ENCODE data around the gene UGCG. TPM values are rescaled to one million over a fixed set of nuclear protein-coding genes. Genes with fewer than 3 reads are reported as not detected.
"Not testable (repeated sequence)": the region's sequence is repeated elsewhere in the genome, so short reads cannot be mapped to it uniquely, and the experiment has no call there.

Gene UGCG
- total and polyA plus RNA-seq, 2 donors (not counting 1 experiment from before 2014, with no cell fraction given): 143 to 260 TPM

- TF ChIP-seq EZH2 (IDR thresholded peaks at IDR 0.05; ENCODE audit: low read length, missing control alignments) (no peak), CTCF (conservative IDR thresholded peaks at IDR 0.05 in 1 of 2, IDR thresholded peaks at IDR 0.05 in 1 of 2; ENCODE audit: low read depth in 1 of 2, low read length in 2 of 2) (no peak)
- Histone ChIP-seq H3K27ac (ENCODE audit: insufficient read depth, low read length) (no peak overlapping the region), H3K4me2 (ENCODE audit: extremely low read depth, insufficient read depth, low read length) (no peak overlapping the region), H2AFZ (ENCODE audit: low read length) (no peak overlapping the region), H3K27me3 (ENCODE audit: control insufficient read depth, insufficient read depth, low read length) (no peaks in the 10 kb centered on the region), H3K36me3 (ENCODE audit: control insufficient read depth, insufficient read depth, low read length) (no peaks in the 10 kb centered on the region), H3K4me1 (ENCODE audit: control insufficient read depth, extremely low read depth, insufficient read depth, low read length) (no peaks in the 10 kb centered on the region), H4K20me1 (ENCODE audit: control insufficient read depth, extremely low read depth, insufficient read depth, low read length) (no peaks in the 10 kb centered on the region), H3K9me3 (ENCODE audit: control insufficient read depth, insufficient read depth, low read depth, low read length) (no peaks in the 10 kb centered on the region), H3K9ac (ENCODE audit: insufficient read depth, low read length) (no peak overlapping the region), H3K4me3 (replicated peaks in 1 of 4; ENCODE audit: control extremely low read depth in 1 of 4, insufficient read depth in 1 of 4, low read depth in 3 of 4, low read length in 4 of 4) (no peak overlapping the region), H3K79me2 (ENCODE audit: control insufficient read depth, insufficient read depth, low read length) (no peaks in the 10 kb centered on the region)
- no peak for DNase-seq (ENCODE audit: low read depth in 2 of 2)
Observed at GRCh38 chr9:111872886-111873285, 23.7 kb upstream of the UGCG start.

- H3K9ac ChIP-seq (ENCODE audit: insufficient read depth, low read length): no peak overlapping the region
- H3K4me2 ChIP-seq (ENCODE audit: extremely low read depth, insufficient read depth, low read length): no peak overlapping the region
- H4K20me1 ChIP-seq (ENCODE audit: control insufficient read depth, extremely low read depth, insufficient read depth, low read length): no peaks in the 10 kb centered on the region
- DNase-seq (ENCODE audit: low read depth in 2 of 2): no peak
- no peak overlapping the region for H3K27ac ChIP-seq (ENCODE audit: insufficient read depth, low read length)
- no peak overlapping the region for H2AFZ ChIP-seq (ENCODE audit: low read length)
- H3K9me3 ChIP-seq (ENCODE audit: control insufficient read depth, insufficient read depth, low read depth, low read length): no peaks in the 10 kb centered on the region
- no peak for TF ChIP-seq EZH2 (IDR thresholded peaks at IDR 0.05; ENCODE audit: low read length, missing control alignments)
- no peak for TF ChIP-seq CTCF (conservative IDR thresholded peaks at IDR 0.05 in 1 of 2, IDR thresholded peaks at IDR 0.05 in 1 of 2; ENCODE audit: low read depth in 1 of 2, low read length in 2 of 2)
- H3K79me2 ChIP-seq (ENCODE audit: control insufficient read depth, insufficient read depth, low read length): no peaks in the 10 kb centered on the region
- no peaks in the 10 kb centered on the region for H3K27me3 ChIP-seq (ENCODE audit: control insufficient read depth, insufficient read depth, low read length)
- H3K36me3 ChIP-seq (ENCODE audit: control insufficient read depth, insufficient read depth, low read length): no peaks in the 10 kb centered on the region
- no peak overlapping the region for H3K4me3 ChIP-seq (replicated peaks in 1 of 4; ENCODE audit: control extremely low read depth in 1 of 4, insufficient read depth in 1 of 4, low read depth in 3 of 4, low read length in 4 of 4)
- H3K4me1 ChIP-seq (ENCODE audit: control insufficient read depth, extremely low read depth, insufficient read depth, low read length): no peaks in the 10 kb centered on the region
Observed at GRCh38 chr9:111873901-111874300, 22.7 kb upstream of the UGCG start.

GRCh38 chr9:111874500-111874899 is 22.1 kb upstream of the UGCG start:
- Histone ChIP-seq H3K79me2 (ENCODE audit: control insufficient read depth, insufficient read depth, low read length) (no peaks in the 10 kb centered on the region), H2AFZ (ENCODE audit: low read length) (no peak overlapping the region), H3K4me2 (ENCODE audit: extremely low read depth, insufficient read depth, low read length) (no peak overlapping the region), H3K9ac (ENCODE audit: insufficient read depth, low read length) (no peak overlapping the region), H3K27ac (ENCODE audit: insufficient read depth, low read length) (no peak overlapping the region), H4K20me1 (ENCODE audit: control insufficient read depth, extremely low read depth, insufficient read depth, low read length) (no peaks in the 10 kb centered on the region), H3K9me3 (ENCODE audit: control insufficient read depth, insufficient read depth, low read depth, low read length) (no peaks in the 10 kb centered on the region), H3K36me3 (ENCODE audit: control insufficient read depth, insufficient read depth, low read length) (no peaks in the 10 kb centered on the region), H3K4me3 (replicated peaks in 1 of 4; ENCODE audit: control extremely low read depth in 1 of 4, insufficient read depth in 1 of 4, low read depth in 3 of 4, low read length in 4 of 4) (no peak overlapping the region), H3K27me3 (ENCODE audit: control insufficient read depth, insufficient read depth, low read length) (no peaks in the 10 kb centered on the region), H3K4me1 (ENCODE audit: control insufficient read depth, extremely low read depth, insufficient read depth, low read length) (no peaks in the 10 kb centered on the region)
- DNase-seq (ENCODE audit: low read depth in 2 of 2): no peak
- TF ChIP-seq EZH2 (IDR thresholded peaks at IDR 0.05; ENCODE audit: low read length, missing control alignments) (no peak), CTCF (conservative IDR thresholded peaks at IDR 0.05 in 1 of 2, IDR thresholded peaks at IDR 0.05 in 1 of 2; ENCODE audit: low read depth in 1 of 2, low read length in 2 of 2) (no peak)

GRCh38 chr9:111875291-111875690 is 21.3 kb upstream of the UGCG start:
- not testable (repeated sequence) for H3K9ac ChIP-seq (ENCODE audit: insufficient read depth, low read length); H3K27ac ChIP-seq (ENCODE audit: insufficient read depth, low read length); H3K27me3 ChIP-seq (ENCODE audit: control insufficient read depth, insufficient read depth, low read length); H3K79me2 ChIP-seq (ENCODE audit: control insufficient read depth, insufficient read depth, low read length); H3K4me3 ChIP-seq (replicated peaks in 1 of 4; ENCODE audit: control extremely low read depth in 1 of 4, insufficient read depth in 1 of 4, low read depth in 3 of 4, low read length in 4 of 4); H3K4me1 ChIP-seq (ENCODE audit: control insufficient read depth, extremely low read depth, insufficient read depth, low read length); H4K20me1 ChIP-seq (ENCODE audit: control insufficient read depth, extremely low read depth, insufficient read depth, low read length); DNase-seq (ENCODE audit: low read depth in 2 of 2); H3K4me2 ChIP-seq (ENCODE audit: extremely low read depth, insufficient read depth, low read length); H3K9me3 ChIP-seq (ENCODE audit: control insufficient read depth, insufficient read depth, low read depth, low read length); H3K36me3 ChIP-seq (ENCODE audit: control insufficient read depth, insufficient read depth, low read length); H2AFZ ChIP-seq (ENCODE audit: low read length)

GRCh38 chr9:111875691-111876090 is 20.9 kb upstream of the UGCG start:
- H3K4me3 ChIP-seq (replicated peaks in 1 of 4; ENCODE audit: control extremely low read depth in 1 of 4, insufficient read depth in 1 of 4, low read depth in 3 of 4, low read length in 4 of 4); H3K27me3 ChIP-seq (ENCODE audit: control insufficient read depth, insufficient read depth, low read length); H2AFZ ChIP-seq (ENCODE audit: low read length); H3K4me2 ChIP-seq (ENCODE audit: extremely low read depth, insufficient read depth, low read length); H3K79me2 ChIP-seq (ENCODE audit: control insufficient read depth, insufficient read depth, low read length); H3K4me1 ChIP-seq (ENCODE audit: control insufficient read depth, extremely low read depth, insufficient read depth, low read length); H3K27ac ChIP-seq (ENCODE audit: insufficient read depth, low read length); H4K20me1 ChIP-seq (ENCODE audit: control insufficient read depth, extremely low read depth, insufficient read depth, low read length); DNase-seq (ENCODE audit: low read depth in 2 of 2); H3K36me3 ChIP-seq (ENCODE audit: control insufficient read depth, insufficient read depth, low read length); H3K9ac ChIP-seq (ENCODE audit: insufficient read depth, low read length); H3K9me3 ChIP-seq (ENCODE audit: control insufficient read depth, insufficient read depth, low read depth, low read length): not testable (repeated sequence)

Measured in fibroblast of lung (primary cell).